SU-DHL-6 (cell line): ENCODE data around the gene ADAM12.

ENCODE experiments used
- H2AFZ ChIP-seq: fragments of 200-600 bp; sonication (generic); 2 replicates; pipeline ENCODE4 v1.6.1; 2014; ENCODE audit warnings: low read depth, mild to moderate bottlenecking, moderate library complexity, mixed read lengths, antibody characterized with exemption, low read length; ENCODE audit not compliant: severe bottlenecking
- H3F3A ChIP-seq: fragments of 200-600 bp; shearing (Covaris generic); 2 replicates; pipeline ENCODE4 v1.6.0; 2016; ENCODE audit warnings: antibody characterized with exemption, mild to moderate bottlenecking; ENCODE audit not compliant: insufficient read depth
- H3K27ac ChIP-seq: fragments of 200-600 bp; sonication (generic); 2 replicates; pipeline ENCODE4 v1.5.1; 2016; ENCODE audit warnings: low read depth, mild to moderate bottlenecking, low read length, moderate library complexity, mixed read lengths
- H3K27me3 ChIP-seq: fragments of 200-600 bp; sonication (generic), shearing (Covaris generic); 2 replicates; pipeline ENCODE4 v1.6.0; 2014; ENCODE audit warnings: mild to moderate bottlenecking, low read length
- H3K36me3 ChIP-seq: fragments of 200-600 bp; sonication (generic); 2 replicates; pipeline ENCODE4 v1.6.1; 2014; ENCODE audit warnings: mild to moderate bottlenecking, low read length, mixed read lengths
- H3K4me2 ChIP-seq: fragments of 300-600, 200-600 bp; shearing (Covaris generic), sonication (generic); 2 replicates; pipeline ENCODE4 v1.6.0; 2014; ENCODE audit warnings: low read length, low read depth, mild to moderate bottlenecking; ENCODE audit not compliant: poor library complexity, severe bottlenecking
- H3K4me3 ChIP-seq: fragments of 200-600 bp; sonication (generic); 2 replicates; pipeline ENCODE4 v1.5.1; 2014; ENCODE audit warnings: antibody characterized with exemption, low read length, mild to moderate bottlenecking, mixed read lengths; ENCODE audit not compliant: insufficient read depth, poor library complexity, severe bottlenecking
- H3K79me2 ChIP-seq: fragments of 200-600 bp; sonication (generic); 2 replicates; pipeline ENCODE4 v1.6.1; 2014; ENCODE audit warnings: mild to moderate bottlenecking, low read length, moderate library complexity; ENCODE audit not compliant: insufficient read depth
- H3K9ac ChIP-seq: fragments of 200-600 bp; sonication (generic); 2 replicates; pipeline ENCODE4 v1.7.0; 2014; ENCODE audit warnings: mild to moderate bottlenecking, low read length
- H3K9me2 ChIP-seq: fragments of 200-600 bp; sonication (generic); replicated peaks from 2 replicates; pipeline ENCODE4 v1.6.1; 2014; ENCODE audit warnings: low read length; ENCODE audit not compliant: insufficient read depth
- H3K9me3 ChIP-seq: fragments of 200-600 bp; sonication (generic); 2 replicates; pipeline ENCODE4 v1.6.1; 2014; ENCODE audit warnings: low read length, mixed read lengths; ENCODE audit not compliant: insufficient read depth
- H4K20me1 ChIP-seq: fragments of 200-600 bp; sonication (generic); 2 replicates; pipeline ENCODE4 v1.6.1; 2014; ENCODE audit warnings: low read depth, mild to moderate bottlenecking, antibody characterized with exemption, low read length, moderate library complexity, mixed read lengths
- CTCF ChIP-seq: fragments of 200-600 bp; sonication (generic); IDR thresholded peaks from one replicate; pipeline ENCODE4 v1.5.1; 2017; ENCODE audit warnings: antibody characterized with exemption, mild to moderate bottlenecking, low read length, moderate library complexity; ENCODE audit not compliant: insufficient read depth, poor library complexity, severe bottlenecking
- EZH2phosphoT487 ChIP-seq: fragments of 200-600 bp; sonication (generic), shearing (Covaris generic); conservative IDR thresholded peaks from 2 replicates; pipeline ENCODE4 v1.6.1; 2018; ENCODE audit warnings: mild to moderate bottlenecking, antibody characterized with exemption, low read length, moderate library complexity, mixed read lengths

The ADAM12 gene, protein sequence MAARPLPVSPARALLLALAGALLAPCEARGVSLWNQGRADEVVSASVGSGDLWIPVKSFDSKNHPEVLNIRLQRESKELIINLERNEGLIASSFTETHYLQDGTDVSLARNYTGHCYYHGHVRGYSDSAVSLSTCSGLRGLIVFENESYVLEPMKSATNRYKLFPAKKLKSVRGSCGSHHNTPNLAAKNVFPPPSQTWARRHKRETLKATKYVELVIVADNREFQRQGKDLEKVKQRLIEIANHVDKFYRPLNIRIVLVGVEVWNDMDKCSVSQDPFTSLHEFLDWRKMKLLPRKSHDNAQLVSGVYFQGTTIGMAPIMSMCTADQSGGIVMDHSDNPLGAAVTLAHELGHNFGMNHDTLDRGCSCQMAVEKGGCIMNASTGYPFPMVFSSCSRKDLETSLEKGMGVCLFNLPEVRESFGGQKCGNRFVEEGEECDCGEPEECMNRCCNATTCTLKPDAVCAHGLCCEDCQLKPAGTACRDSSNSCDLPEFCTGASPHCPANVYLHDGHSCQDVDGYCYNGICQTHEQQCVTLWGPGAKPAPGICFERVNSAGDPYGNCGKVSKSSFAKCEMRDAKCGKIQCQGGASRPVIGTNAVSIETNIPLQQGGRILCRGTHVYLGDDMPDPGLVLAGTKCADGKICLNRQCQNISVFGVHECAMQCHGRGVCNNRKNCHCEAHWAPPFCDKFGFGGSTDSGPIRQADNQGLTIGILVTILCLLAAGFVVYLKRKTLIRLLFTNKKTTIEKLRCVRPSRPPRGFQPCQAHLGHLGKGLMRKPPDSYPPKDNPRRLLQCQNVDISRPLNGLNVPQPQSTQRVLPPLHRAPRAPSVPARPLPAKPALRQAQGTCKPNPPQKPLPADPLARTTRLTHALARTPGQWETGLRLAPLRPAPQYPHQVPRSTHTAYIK

GRCh38 chr10:126387931-126388911 is at the start of gene ADAM12:
Gene ADAM12, minus strand, starts transcription at chr10:126388477. Its CDS starts 332 bp downstream, at chr10:126388145.
- Histone ChIP-seq H3F3A (no peaks in the 10 kb centered on the region), H3K27ac (no peak within 1 kb of the TSS), H3K4me3 (no peak within 1 kb of the TSS), H3K9ac (no peak within 1 kb of the TSS), H3K4me2 (no peak within 1 kb of the TSS), H3K36me3 (no peaks in the 10 kb centered on the region), H2AFZ (no peak within 1 kb of the TSS), H3K9me2 (no peaks in the 10 kb centered on the region), H4K20me1 (no peaks in the 10 kb centered on the region), H3K27me3 (no peaks in the 10 kb centered on the region), H3K79me2 (no peaks in the 10 kb centered on the region), H3K9me3 (no peaks in the 10 kb centered on the region)
- TF ChIP-seq EZH2phosphoT487 (no peak), CTCF (no peak)

DNA sequence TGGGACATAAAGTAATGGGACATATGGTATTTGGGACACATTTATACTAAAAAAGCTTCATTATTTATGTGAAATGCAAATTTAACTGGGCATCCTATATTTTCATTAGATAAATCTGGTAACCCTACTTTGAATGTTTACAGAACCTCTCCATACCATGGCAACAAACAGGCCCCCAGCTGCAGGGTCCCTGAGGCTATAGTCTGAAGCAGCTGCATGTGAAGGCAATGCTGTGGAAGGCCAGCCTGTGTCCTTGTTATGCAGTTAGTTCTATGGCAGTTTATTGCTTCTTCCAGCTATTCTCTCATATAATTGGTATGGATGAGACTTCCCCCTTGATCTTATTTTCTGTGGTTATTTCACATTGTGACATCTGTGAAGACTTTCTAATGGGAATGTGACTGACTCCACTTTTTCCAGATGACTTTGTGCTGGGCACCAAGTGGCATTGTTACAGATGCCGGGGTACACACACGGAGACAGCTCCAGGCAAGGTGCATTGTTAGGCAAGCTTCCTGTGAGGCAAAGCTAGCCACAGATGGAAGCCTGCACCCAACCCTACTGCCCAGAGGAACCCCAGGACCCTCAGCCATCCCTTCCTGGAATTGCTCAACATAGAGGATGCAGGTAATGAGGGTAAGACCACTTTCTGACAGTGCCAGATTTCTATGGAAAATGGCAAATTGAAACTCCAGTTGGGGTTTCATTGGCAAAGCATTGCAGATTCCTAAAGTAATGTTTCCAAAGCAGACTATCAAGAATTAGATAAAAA is 49.5 kb upstream of the ADAM12 start:
- Histone ChIP-seq H3K4me3 (no peak overlapping the region), H3K79me2 (no peaks in the 10 kb centered on the region), H2AFZ (no peak overlapping the region), H3K27me3 (no peaks in the 10 kb centered on the region), H3K9me3 (no peaks in the 10 kb centered on the region), H3K4me2 (no peak overlapping the region), H4K20me1 (no peaks in the 10 kb centered on the region), H3F3A (no peaks in the 10 kb centered on the region), H3K36me3 (no peaks in the 10 kb centered on the region), H3K27ac (no peak overlapping the region), H3K9ac (no peak overlapping the region), H3K9me2 (no peaks in the 10 kb centered on the region)
- no peak for TF ChIP-seq CTCF
- TF ChIP-seq EZH2phosphoT487 = no peak

DNA sequence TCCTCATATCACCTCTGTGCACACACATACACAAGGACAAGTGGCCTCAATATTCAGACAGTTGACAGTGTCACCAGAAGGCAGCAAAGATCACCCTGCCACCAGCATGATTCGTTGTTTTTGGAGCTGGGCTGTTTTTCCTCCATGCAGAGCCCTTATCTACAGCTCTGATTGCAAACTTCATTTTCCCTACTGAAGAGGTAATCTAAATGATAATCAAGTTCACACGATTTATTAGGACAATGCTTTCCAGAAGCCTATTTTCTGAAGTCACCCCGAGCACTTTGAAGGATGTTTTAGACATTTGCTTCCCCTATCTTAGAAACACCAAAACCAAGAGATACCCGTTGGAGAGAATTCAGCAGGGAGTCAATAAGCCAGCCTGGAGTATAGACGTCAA is 46.0 kb upstream of the ADAM12 start:
- no peak overlapping the region for H3K4me3 ChIP-seq
- no peaks in the 10 kb centered on the region for H3K27me3 ChIP-seq
- H3F3A ChIP-seq = no peaks in the 10 kb centered on the region
- H3K36me3 ChIP-seq = no peaks in the 10 kb centered on the region
- no peak overlapping the region for H3K9ac ChIP-seq
- H2AFZ ChIP-seq = no peak overlapping the region
- H4K20me1 ChIP-seq = no peaks in the 10 kb centered on the region
- no peak overlapping the region for H3K27ac ChIP-seq
- H3K79me2 ChIP-seq = no peaks in the 10 kb centered on the region
- no peak for TF ChIP-seq EZH2phosphoT487
- TF ChIP-seq CTCF = no peak
- no peak overlapping the region for H3K4me2 ChIP-seq
- H3K9me3 ChIP-seq = no peaks in the 10 kb centered on the region
- H3K9me2 ChIP-seq = no peaks in the 10 kb centered on the region
